ENCODE measurements around the gene EYS.

The EYS gene

GRCh38 chr6:64100702-64101303 is 1606.2 kb downstream of the EYS start:
- FAIRE-seq (no peak), DNase-seq (ENCODE audit: insufficient read length, low spot score) (no peak)
- no peak for TF ChIP-seq POLR2A (IDR thresholded peaks at IDR 0.05; ENCODE audit: low read depth, low read length)

- DNase-seq (ENCODE audit: insufficient read length, low spot score), result no peak
- no peak for TF ChIP-seq POLR2A (IDR thresholded peaks at IDR 0.05; ENCODE audit: low read depth, low read length)
- no peak for FAIRE-seq
Observed at GRCh38 chr6:64090352-64090751, 1616.7 kb downstream of the EYS start.

- TF ChIP-seq POLR2A (IDR thresholded peaks at IDR 0.05; ENCODE audit: low read depth, low read length), result no peak
- DNase-seq (ENCODE audit: insufficient read length, low spot score) (no peak), FAIRE-seq (no peak)
Observed at GRCh38 chr6:64085126-64085525, 1621.9 kb downstream of the EYS start.

- no peak for TF ChIP-seq POLR2A (IDR thresholded peaks at IDR 0.05; ENCODE audit: low read depth, low read length)
- no peak for DNase-seq (ENCODE audit: insufficient read length, low spot score)
- FAIRE-seq, result no peak
Observed at GRCh38 chr6:64084185-64084663, 1622.8 kb downstream of the EYS start.

GRCh38 chr6:64083261-64083660 is 1623.8 kb downstream of the EYS start:
- DNase-seq (ENCODE audit: insufficient read length, low spot score) (no peak), FAIRE-seq (no peak)
- no peak for TF ChIP-seq POLR2A (IDR thresholded peaks at IDR 0.05; ENCODE audit: low read depth, low read length)

GRCh38 chr6:64081453-64081852 is 1625.6 kb downstream of the EYS start:
- TF ChIP-seq POLR2A (IDR thresholded peaks at IDR 0.05; ENCODE audit: low read depth, low read length), result no peak
- DNase-seq (ENCODE audit: insufficient read length, low spot score) (no peak), FAIRE-seq (no peak)

- DNase-seq (ENCODE audit: insufficient read length, low spot score) (no peak), FAIRE-seq (no peak)
- no peak for TF ChIP-seq POLR2A (IDR thresholded peaks at IDR 0.05; ENCODE audit: low read depth, low read length)
Observed at GRCh38 chr6:64074981-64075380, 1632.0 kb downstream of the EYS start.

- FAIRE-seq (no peak), DNase-seq (ENCODE audit: insufficient read length, low spot score) (no peak)
- TF ChIP-seq POLR2A (IDR thresholded peaks at IDR 0.05; ENCODE audit: low read depth, low read length), result no peak
Observed at GRCh38 chr6:64072686-64073085, 1634.3 kb downstream of the EYS start.

- no peak for DNase-seq (ENCODE audit: insufficient read length, low spot score)
- FAIRE-seq, result no peak
- no peak for TF ChIP-seq POLR2A (IDR thresholded peaks at IDR 0.05; ENCODE audit: low read depth, low read length)
Observed at GRCh38 chr6:64064919-64065318, 1642.1 kb downstream of the EYS start.

GRCh38 chr6:64062960-64063683 is 1643.9 kb downstream of the EYS start:
- TF ChIP-seq POLR2A (IDR thresholded peaks at IDR 0.05; ENCODE audit: low read depth, low read length), result no peak
- peak; percentile 55 for FAIRE-seq
- DNase-seq (ENCODE audit: insufficient read length, low spot score), result no peak

GRCh38 chr6:64054861-64055260 is 1652.2 kb downstream of the EYS start:
- no peak for DNase-seq (ENCODE audit: insufficient read length, low spot score)
- FAIRE-seq, result no peak
- TF ChIP-seq POLR2A (IDR thresholded peaks at IDR 0.05; ENCODE audit: low read depth, low read length), result no peak

- FAIRE-seq (no peak), DNase-seq (ENCODE audit: insufficient read length, low spot score) (no peak)
- TF ChIP-seq POLR2A (IDR thresholded peaks at IDR 0.05; ENCODE audit: low read depth, low read length), result no peak
Observed at GRCh38 chr6:64050590-64050989, 1656.4 kb downstream of the EYS start.

- DNase-seq (ENCODE audit: insufficient read length, low spot score) (no peak), FAIRE-seq (no peak)
- TF ChIP-seq POLR2A (IDR thresholded peaks at IDR 0.05; ENCODE audit: low read depth, low read length), result no peak
Observed at GRCh38 chr6:64049736-64050135, 1657.3 kb downstream of the EYS start.

GRCh38 chr6:64046746-64047208 is 1660.2 kb downstream of the EYS start:
- no peak for TF ChIP-seq POLR2A (IDR thresholded peaks at IDR 0.05; ENCODE audit: low read depth, low read length)
- FAIRE-seq (no peak), DNase-seq (ENCODE audit: insufficient read length, low spot score) (no peak)

- no peak for TF ChIP-seq POLR2A (IDR thresholded peaks at IDR 0.05; ENCODE audit: low read depth, low read length)
- DNase-seq (ENCODE audit: insufficient read length, low spot score) (no peak), FAIRE-seq (no peak)
Observed at GRCh38 chr6:64041373-64041772, 1665.7 kb downstream of the EYS start.
